ENCODE measurements around the gene MYL6B. TPM values are rescaled to one million over a fixed set of nuclear protein-coding genes. Genes with fewer than 3 reads are reported as not detected.
"Not testable (repeated sequence)": the region's sequence is repeated elsewhere in the genome, so short reads cannot be mapped to it uniquely, and the experiment has no call there.

The MYL6B gene
- polyA plus RNA-seq, 4 donors = 24.8 to 49.7 (median 29.9) TPM

- no peaks in the 10 kb centered on the region for H3K27me3 ChIP-seq (ENCODE audit: control insufficient read depth in 3 of 3, insufficient read depth in 3 of 3, low read length in 3 of 3)
- peaks cover 14 to 46% (median 19%) of the 10 kb centered on the region in 3 donors for H3K36me3 ChIP-seq (ENCODE audit: control insufficient read depth in 3 of 3, insufficient read depth in 2 of 3, low read depth in 1 of 3, low read length in 3 of 3)
- H3K4me1 ChIP-seq (ENCODE audit: control insufficient read depth in 3 of 3, insufficient read depth in 2 of 3, low read depth in 1 of 3, low read length in 2 of 3) = peaks cover 0 to 6% (median 3%) of the 10 kb centered on the region in 3 donors
- WGBS, 3 donors = 90 to 93% (median 92%) methylated on average over 3 of the region's 3 CpGs
- no peak overlapping the region for H3K27ac ChIP-seq (ENCODE audit: low read depth in 1 of 3, low read length in 2 of 3)
- DNase-seq (no peak), FAIRE-seq (no peak)
- H3K9me3 ChIP-seq (ENCODE audit: control insufficient read depth in 2 of 2, insufficient read depth in 1 of 2, low read depth in 1 of 2, low read length in 1 of 2) = no peaks in the 10 kb centered on the region
- H3K4me3 ChIP-seq (ENCODE audit: low read depth in 1 of 3, low read length in 3 of 3) = no peak overlapping the region
These were observed 45.1 kb upstream of the MYL6B start for GRCh38 chr12:56107242-56107641.

GRCh38 chr12:56110571-56110970 is 41.8 kb upstream of the MYL6B start:
- Histone ChIP-seq H3K9me3 (ENCODE audit: control insufficient read depth in 2 of 2, insufficient read depth in 1 of 2, low read depth in 1 of 2, low read length in 1 of 2) (no peaks in the 10 kb centered on the region), H3K27me3 (ENCODE audit: control insufficient read depth in 3 of 3, insufficient read depth in 3 of 3, low read length in 3 of 3) (no peaks in the 10 kb centered on the region), H3K4me3 (ENCODE audit: low read depth in 1 of 3, low read length in 3 of 3) (no peak overlapping the region), H3K27ac (ENCODE audit: low read depth in 1 of 3, low read length in 2 of 3) (no peak overlapping the region), H3K36me3 (ENCODE audit: control insufficient read depth in 3 of 3, insufficient read depth in 2 of 3, low read depth in 1 of 3, low read length in 3 of 3) (peaks cover 17 to 55% (median 21%) of the 10 kb centered on the region in 3 donors), H3K4me1 (ENCODE audit: control insufficient read depth in 3 of 3, insufficient read depth in 2 of 3, low read depth in 1 of 3, low read length in 2 of 3) (peaks cover 0 to 11% (median 2%) of the 10 kb centered on the region in 3 donors)
- DNase-seq = no peak
- 86 to 92% (median 91%) methylated on average over 5 of the region's 5 CpGs for WGBS, 3 donors
- FAIRE-seq = no peak

GRCh38 chr12:56114084-56114483 is 38.3 kb upstream of the MYL6B start:
- DNase-seq (no peak), FAIRE-seq (no peak)
- Histone ChIP-seq H3K4me1 (ENCODE audit: control insufficient read depth in 3 of 3, insufficient read depth in 2 of 3, low read depth in 1 of 3, low read length in 2 of 3) (peaks cover 0 to 11% (median 4%) of the 10 kb centered on the region in 3 donors), H3K9me3 (ENCODE audit: control insufficient read depth in 2 of 2, insufficient read depth in 1 of 2, low read depth in 1 of 2, low read length in 1 of 2) (no peaks in the 10 kb centered on the region), H3K36me3 (ENCODE audit: control insufficient read depth in 3 of 3, insufficient read depth in 2 of 3, low read depth in 1 of 3, low read length in 3 of 3) (peaks cover 14 to 41% (median 17%) of the 10 kb centered on the region in 3 donors), H3K27ac (ENCODE audit: low read depth in 1 of 3, low read length in 2 of 3) (no peak overlapping the region), H3K4me3 (ENCODE audit: low read depth in 1 of 3, low read length in 3 of 3) (no peak overlapping the region), H3K27me3 (ENCODE audit: control insufficient read depth in 3 of 3, insufficient read depth in 3 of 3, low read length in 3 of 3) (no peaks in the 10 kb centered on the region)
- 94 to 100% (median 100%) methylated on average over 1 of the region's 1 CpG for WGBS, 3 donors

- peaks cover 12 to 33% (median 12%) of the 10 kb centered on the region in 3 donors for H3K36me3 ChIP-seq (ENCODE audit: control insufficient read depth in 3 of 3, insufficient read depth in 2 of 3, low read depth in 1 of 3, low read length in 3 of 3)
- WGBS, 3 donors = 31 to 46% (median 43%) methylated on average over 10 of the region's 10 CpGs
- no peak for FAIRE-seq
- peak overlapping the region in 1 of 3 donors; percentile 93 for H3K27ac ChIP-seq (ENCODE audit: low read depth in 1 of 3, low read length in 2 of 3)
- peaks cover 0 to 20% (median 5%) of the 10 kb centered on the region in 3 donors for H3K4me1 ChIP-seq (ENCODE audit: control insufficient read depth in 3 of 3, insufficient read depth in 2 of 3, low read depth in 1 of 3, low read length in 2 of 3)
- H3K9me3 ChIP-seq (ENCODE audit: control insufficient read depth in 2 of 2, insufficient read depth in 1 of 2, low read depth in 1 of 2, low read length in 1 of 2) = no peaks in the 10 kb centered on the region
- DNase-seq = peak in 1 of 2 donors; percentile 28
- no peaks in the 10 kb centered on the region for H3K27me3 ChIP-seq (ENCODE audit: control insufficient read depth in 3 of 3, insufficient read depth in 3 of 3, low read length in 3 of 3)
- H3K4me3 ChIP-seq (ENCODE audit: low read depth in 1 of 3, low read length in 3 of 3) = peak overlapping the region; percentile 30 to 83 (median 74)
These were observed 37.1 kb upstream of the MYL6B start for GRCh38 chr12:56115329-56115728.

- FAIRE-seq = no peak
- peak within 1 kb of the TSS; percentile 74 to 83 (median 76) for H3K4me3 ChIP-seq (ENCODE audit: low read depth in 1 of 3, low read length in 3 of 3)
- H3K9me3 ChIP-seq (ENCODE audit: control insufficient read depth in 2 of 2, insufficient read depth in 1 of 2, low read depth in 1 of 2, low read length in 1 of 2) = no peaks in the 10 kb centered on the region
- peak; percentile 96 to 99 for DNase-seq
- no peaks in the 10 kb centered on the region for H3K27me3 ChIP-seq (ENCODE audit: control insufficient read depth in 3 of 3, insufficient read depth in 3 of 3, low read length in 3 of 3)
- WGBS, 3 donors = 0 to 1% (median 0%) methylated on average over 34 of the region's 34 CpGs
- H3K27ac ChIP-seq (ENCODE audit: low read depth in 1 of 3, low read length in 2 of 3) = peak within 1 kb of the TSS; percentile 96 to 99 (median 96)
- H3K4me1 ChIP-seq (ENCODE audit: control insufficient read depth in 3 of 3, insufficient read depth in 2 of 3, low read depth in 1 of 3, low read length in 2 of 3) = peaks cover 0 to 20% (median 5%) of the 10 kb centered on the region in 3 donors
- peaks cover 7 to 36% (median 11%) of the 10 kb centered on the region in 3 donors for H3K36me3 ChIP-seq (ENCODE audit: control insufficient read depth in 3 of 3, insufficient read depth in 2 of 3, low read depth in 1 of 3, low read length in 3 of 3)
These were observed 35.9 kb upstream of the MYL6B start, which contains the start of gene RPL41 for GRCh38 chr12:56116267-56117081. TSS of gene RPL41 (plus strand) at chr12:56116633.

- 1 to 2% (median 1%) methylated on average over 12 of the region's 16 CpGs for WGBS, 3 donors
- FAIRE-seq; DNase-seq; H3K27me3 ChIP-seq (ENCODE audit: control insufficient read depth in 3 of 3, insufficient read depth in 3 of 3, low read length in 3 of 3); H3K9me3 ChIP-seq (ENCODE audit: control insufficient read depth in 2 of 2, insufficient read depth in 1 of 2, low read depth in 1 of 2, low read length in 1 of 2): not testable (repeated sequence)
- peaks cover 3 to 37% (median 8%) of the 10 kb centered on the region in 3 donors for H3K36me3 ChIP-seq (ENCODE audit: control insufficient read depth in 3 of 3, insufficient read depth in 2 of 3, low read depth in 1 of 3, low read length in 3 of 3)
- H3K27ac ChIP-seq (ENCODE audit: low read depth in 1 of 3, low read length in 2 of 3) = peak overlapping the region; percentile 96 to 99 (median 96)
- peak overlapping the region; percentile 74 to 83 (median 76) for H3K4me3 ChIP-seq (ENCODE audit: low read depth in 1 of 3, low read length in 3 of 3)
- H3K4me1 ChIP-seq (ENCODE audit: control insufficient read depth in 3 of 3, insufficient read depth in 2 of 3, low read depth in 1 of 3, low read length in 2 of 3) = peaks cover 0 to 20% (median 5%) of the 10 kb centered on the region in 3 donors
These were observed 35.2 kb upstream of the MYL6B start for GRCh38 chr12:56117082-56117706.

- 0 to 1% (median 0%) methylated on average over 47 to 61 of the region's 61 CpGs for WGBS, 3 donors
- H3K4me1 ChIP-seq (ENCODE audit: control insufficient read depth in 3 of 3, insufficient read depth in 2 of 3, low read depth in 1 of 3, low read length in 2 of 3) = peaks cover 0 to 20% (median 5%) of the 10 kb centered on the region in 3 donors
- FAIRE-seq = no peak
These were observed 34.4 kb upstream of the MYL6B start, which contains the start of gene ZC3H10 for GRCh38 chr12:56117778-56118687. TSS of gene ZC3H10 (plus strand) at chr12:56118266. CDS start at chr12:56120563, 2,297 bp downstream.

More at GRCh38 chr12:56117778-56118687, 34.4 kb upstream of the MYL6B start, which contains the start of gene ZC3H10:
- Histone ChIP-seq H3K36me3 (ENCODE audit: control insufficient read depth in 3 of 3, insufficient read depth in 2 of 3, low read depth in 1 of 3, low read length in 3 of 3) (peaks cover 3 to 34% (median 8%) of the 10 kb centered on the region in 3 donors), H3K27ac (ENCODE audit: low read depth in 1 of 3, low read length in 2 of 3) (peak within 1 kb of the TSS; percentile 96 to 99 (median 96)), H3K27me3 (ENCODE audit: control insufficient read depth in 3 of 3, insufficient read depth in 3 of 3, low read length in 3 of 3) (no peaks in the 10 kb centered on the region), H3K4me3 (ENCODE audit: low read depth in 1 of 3, low read length in 3 of 3) (peak within 1 kb of the TSS; percentile 74 to 83 (median 76)), H3K9me3 (ENCODE audit: control insufficient read depth in 2 of 2, insufficient read depth in 1 of 2, low read depth in 1 of 2, low read length in 1 of 2) (no peaks in the 10 kb centered on the region)
- DNase-seq = peak; percentile 99 to 100
